ENCODE data around the gene SCIMP.

GRCh38 chr17:5220074-5220473, 14.6 kb downstream of the SCIMP start:
- TF ChIP-seq POLR2A (IDR thresholded peaks at IDR 0.05) (no peak), EP300 (IDR thresholded peaks at IDR 0.05) (no peak), POLR2AphosphoS5 (IDR thresholded peaks at IDR 0.05) (no peak)

Measured in sigmoid colon (tissue), 4 donors.